Measurements from ENCODE around the gene PRICKLE4. TPM values are rescaled to one million over a fixed set of nuclear protein-coding genes. Genes with fewer than 3 reads are reported as not detected.
"Not testable (repeated sequence)": the region's sequence is repeated elsewhere in the genome, so short reads cannot be mapped to it uniquely, and the experiment has no call there.

PRICKLE4 gene
- total RNA-seq, 1 donor from 2014 or later: not detected

- DNase-seq (ENCODE audit: low spot score): no peak
- no peak for TF ChIP-seq EZH2phosphoT487 (IDR thresholded peaks at IDR 0.05)
- no peak for TF ChIP-seq CTCF (IDR thresholded peaks at IDR 0.05)
- no peak for TF ChIP-seq EZH2 (IDR thresholded peaks at IDR 0.05)
- Mint-ChIP-seq H3K27ac (peak overlapping the region; percentile 29), H3K27me3 (ENCODE audit: insufficient read depth, low read depth) (peaks cover 12% of the 10 kb centered on the region), H3K36me3 (no peaks in the 10 kb centered on the region), H3K9me3 (no peaks in the 10 kb centered on the region), H3K4me3 (no peak overlapping the region), H3K4me1 (no peaks in the 10 kb centered on the region)
- Histone ChIP-seq H3K4me2 (no peak overlapping the region), H3K79me2 (ENCODE audit: low read depth) (no peaks in the 10 kb centered on the region), H3K4me1 (no peaks in the 10 kb centered on the region), H3K27me3 (no peaks in the 10 kb centered on the region), H3F3A (ENCODE audit: low read depth) (no peaks in the 10 kb centered on the region), H4K20me1 (ENCODE audit: low read depth) (no peaks in the 10 kb centered on the region), H2AFZ (replicated peaks) (no peak overlapping the region), H3K9ac (no peak overlapping the region), H3K9me3 (ENCODE audit: low read depth) (no peaks in the 10 kb centered on the region), H3K36me3 (no peaks in the 10 kb centered on the region), H3K4me3 (no peak overlapping the region), H3K27ac (no peak overlapping the region)
Observed at GRCh38 chr6:41759106-41759904, 21.3 kb upstream of the PRICKLE4 start.

GRCh38 chr6:41759905-41760579 lies 20.5 kb upstream of the PRICKLE4 start:
- Histone ChIP-seq H3K27me3 (no peaks in the 10 kb centered on the region), H3K9ac (no peak overlapping the region), H3K4me2 (no peak overlapping the region), H3K27ac (no peak overlapping the region), H3K79me2 (ENCODE audit: low read depth) (no peaks in the 10 kb centered on the region), H3F3A (ENCODE audit: low read depth) (no peaks in the 10 kb centered on the region), H3K4me1 (no peaks in the 10 kb centered on the region), H3K4me3 (no peak overlapping the region), H2AFZ (replicated peaks) (no peak overlapping the region), H4K20me1 (ENCODE audit: low read depth) (no peaks in the 10 kb centered on the region), H3K36me3 (no peaks in the 10 kb centered on the region), H3K9me3 (ENCODE audit: low read depth) (no peaks in the 10 kb centered on the region)
- DNase-seq (ENCODE audit: low spot score): no peak
- TF ChIP-seq EZH2 (IDR thresholded peaks at IDR 0.05): no peak
- no peak for TF ChIP-seq CTCF (IDR thresholded peaks at IDR 0.05)
- no peak for TF ChIP-seq EZH2phosphoT487 (IDR thresholded peaks at IDR 0.05)
- H3K4me3 Mint-ChIP-seq: peak overlapping the region; percentile 30
- H3K9me3 Mint-ChIP-seq: no peaks in the 10 kb centered on the region
- no peaks in the 10 kb centered on the region for H3K36me3 Mint-ChIP-seq
- H3K4me1 Mint-ChIP-seq: no peaks in the 10 kb centered on the region
- no peak overlapping the region for H3K27ac Mint-ChIP-seq
- H3K27me3 Mint-ChIP-seq (ENCODE audit: insufficient read depth, low read depth): peaks cover 14% of the 10 kb centered on the region

GRCh38 chr6:41763470-41763869 lies 17.1 kb upstream of the PRICKLE4 start:
- Histone ChIP-seq H3K4me2 (no peak overlapping the region), H3K27me3 (no peaks in the 10 kb centered on the region), H4K20me1 (ENCODE audit: low read depth) (no peaks in the 10 kb centered on the region), H2AFZ (replicated peaks) (no peak overlapping the region), H3K9ac (no peak overlapping the region), H3K79me2 (ENCODE audit: low read depth) (no peaks in the 10 kb centered on the region), H3K27ac (no peak overlapping the region), H3K9me3 (ENCODE audit: low read depth) (no peaks in the 10 kb centered on the region), H3K4me3 (no peak overlapping the region), H3K4me1 (no peaks in the 10 kb centered on the region), H3K36me3 (no peaks in the 10 kb centered on the region), H3F3A (ENCODE audit: low read depth) (no peaks in the 10 kb centered on the region)
- TF ChIP-seq CTCF (IDR thresholded peaks at IDR 0.05): no peak
- TF ChIP-seq EZH2 (IDR thresholded peaks at IDR 0.05): no peak
- TF ChIP-seq EZH2phosphoT487 (IDR thresholded peaks at IDR 0.05): no peak
- Mint-ChIP-seq H3K27me3 (ENCODE audit: insufficient read depth, low read depth) (peaks cover 15% of the 10 kb centered on the region), H3K36me3 (no peaks in the 10 kb centered on the region), H3K4me1 (peaks cover 5% of the 10 kb centered on the region), H3K27ac (no peak overlapping the region), H3K9me3 (no peaks in the 10 kb centered on the region), H3K4me3 (no peak overlapping the region)
- DNase-seq (ENCODE audit: low spot score): no peak

- not testable (repeated sequence) for H4K20me1 ChIP-seq (ENCODE audit: low read depth); H2AFZ ChIP-seq (replicated peaks); H3K9me3 ChIP-seq (ENCODE audit: low read depth); H3F3A ChIP-seq (ENCODE audit: low read depth); H3K27ac ChIP-seq; H3K36me3 ChIP-seq; H3K79me2 ChIP-seq (ENCODE audit: low read depth); H3K27ac Mint-ChIP-seq; H3K4me1 Mint-ChIP-seq; H3K4me2 ChIP-seq; H3K4me1 ChIP-seq; H3K4me3 Mint-ChIP-seq; DNase-seq (ENCODE audit: low spot score); H3K4me3 ChIP-seq; H3K9ac ChIP-seq; H3K9me3 Mint-ChIP-seq; H3K27me3 Mint-ChIP-seq (ENCODE audit: insufficient read depth, low read depth); H3K27me3 ChIP-seq; H3K36me3 Mint-ChIP-seq
Observed at GRCh38 chr6:41766043-41766664, 14.4 kb upstream of the PRICKLE4 start.

Measured in neural progenitor cell (in vitro differentiated cells).